Endothelial cell (in vitro differentiated cells): ENCODE results near the gene PARP1. TPM values are rescaled to one million over a fixed set of nuclear protein-coding genes. Genes with fewer than 3 reads are reported as not detected.

Experiments
- DNase-seq: peaks from one replicate; pipeline ENCODE4 v3.0.0; 2021; ENCODE audit warnings: low spot score
- H3K27ac Mint-ChIP-seq: one replicate; pipeline ENCODE4 v1.8.0; 2021; ENCODE audit warnings: mixed read lengths, inconsistent platforms; ENCODE audit not compliant: unreplicated experiment
- H3K27me3 Mint-ChIP-seq: one replicate; pipeline ENCODE4 v1.8.0; 2021; ENCODE audit warnings: mild to moderate bottlenecking, moderate library complexity, mixed read lengths, inconsistent platforms; ENCODE audit not compliant: unreplicated experiment
- H3K36me3 Mint-ChIP-seq: one replicate; pipeline ENCODE4 v1.8.0; 2021; ENCODE audit warnings: mild to moderate bottlenecking, low read depth, mixed read lengths, inconsistent platforms; ENCODE audit not compliant: unreplicated experiment
- H3K4me1 Mint-ChIP-seq: one replicate; pipeline ENCODE4 v1.8.0; 2021; ENCODE audit warnings: mild to moderate bottlenecking, mixed read lengths, inconsistent platforms; ENCODE audit not compliant: unreplicated experiment
- H3K4me3 Mint-ChIP-seq: one replicate; pipeline ENCODE4 v1.8.0; 2021; ENCODE audit warnings: mild to moderate bottlenecking, mixed read lengths, inconsistent platforms; ENCODE audit not compliant: unreplicated experiment
- H3K9me3 Mint-ChIP-seq: one replicate; pipeline ENCODE4 v1.8.0; 2021; ENCODE audit warnings: mixed read lengths, inconsistent platforms; ENCODE audit not compliant: unreplicated experiment
- CTCF ChIP-seq: fragments of 200-600 bp; sonication (generic); IDR thresholded peaks from one replicate; pipeline ENCODE4 v1.5.0; 2021; ENCODE audit warnings: antibody characterized with exemption; ENCODE audit not compliant: unreplicated experiment
- long read RNA-seq: library from polyadenylated mRNA; unstranded; transcript quantifications from one replicate; pipeline ENCODE4 v2.0.0, GENCODE V29; 2020; ENCODE audit not compliant: unreplicated experiment
- total RNA-seq: library from RNA; stranded (reverse); fragmentation: NEBNext Ultra II Directional; extraction: Animal tissue kit (Norgen Biotek cat#: 25700); gene quantifications from one replicate; pipeline ENCODE4 v1.2.1, GENCODE V29; 2021; ENCODE audit not compliant: unreplicated experiment

Gene PARP1
- total RNA-seq, result 131 TPM
- long read RNA-seq, transcript PARP1-203 (23 exons, 3,958 nt), result major isoform, 24 of 72 reads
- long read RNA-seq, partial matches to known transcripts, result 47 of 72 reads
- long read RNA-seq, other reads (novel, unspliced or antisense), result 1 of 72 reads

GRCh38 chr1:226407497-226408284 is at the start of gene PARP1:
PARP1 (minus strand) TSS chr1:226408093; CDS start chr1:226407929, 164 bp downstream.
- peak within 1 kb of the TSS; percentile 76 for H3K27ac Mint-ChIP-seq
- H3K9me3 Mint-ChIP-seq, result no peaks in the 10 kb centered on the region
- peaks cover 39% of the 10 kb centered on the region for H3K4me1 Mint-ChIP-seq
- peak; percentile 91 for DNase-seq
- H3K36me3 Mint-ChIP-seq, result peaks cover 9% of the 10 kb centered on the region
- TF ChIP-seq CTCF, result peak; percentile 99
- peaks cover 4% of the 10 kb centered on the region for H3K27me3 Mint-ChIP-seq
- peak within 1 kb of the TSS; percentile 96 for H3K4me3 Mint-ChIP-seq

GRCh38 chr1:226457307-226457712 is 49.4 kb upstream of the PARP1 start:
- TF ChIP-seq CTCF, result peak; percentile 50
- Mint-ChIP-seq H3K9me3 (no peaks in the 10 kb centered on the region), H3K27ac (no peak overlapping the region), H3K27me3 (peaks cover 4% of the 10 kb centered on the region), H3K4me3 (no peak overlapping the region), H3K36me3 (no peaks in the 10 kb centered on the region), H3K4me1 (no peaks in the 10 kb centered on the region)
- peak; percentile 46 for DNase-seq

- H3K27ac Mint-ChIP-seq, result no peak overlapping the region
- TF ChIP-seq CTCF, result no peak
- H3K9me3 Mint-ChIP-seq, result no peaks in the 10 kb centered on the region
- no peaks in the 10 kb centered on the region for H3K36me3 Mint-ChIP-seq
- H3K27me3 Mint-ChIP-seq, result peaks cover 5% of the 10 kb centered on the region
- no peak overlapping the region for H3K4me3 Mint-ChIP-seq
- DNase-seq, result no peak
- no peaks in the 10 kb centered on the region for H3K4me1 Mint-ChIP-seq
Measured at GRCh38 chr1:226455843-226456242, 48.0 kb upstream of the PARP1 start.

GRCh38 chr1:226454349-226454748 is 46.5 kb upstream of the PARP1 start:
- Mint-ChIP-seq H3K27me3 (peaks cover 5% of the 10 kb centered on the region), H3K9me3 (no peaks in the 10 kb centered on the region), H3K36me3 (no peaks in the 10 kb centered on the region), H3K27ac (no peak overlapping the region), H3K4me1 (no peaks in the 10 kb centered on the region), H3K4me3 (no peak overlapping the region)
- no peak for DNase-seq
- no peak for TF ChIP-seq CTCF
